Fibroblast of skin of back (primary cell): ENCODE results near the gene PRR9. TPM values are rescaled to one million over a fixed set of nuclear protein-coding genes. Genes with fewer than 3 reads are reported as not detected.
"Not testable (repeated sequence)": the region's sequence is repeated elsewhere in the genome, so short reads cannot be mapped to it uniquely, and the experiment has no call there.

Experiments
- DNase-seq: peaks from one replicate; pipeline ENCODE4 v3.0.0-alpha.2; 2013
- polyA plus RNA-seq, 2 experiments: library from polyadenylated mRNA; unstranded; fragments of 120-200 nt; gene quantifications; one replicate each; pipeline ENCODE4 v1.2.1, GENCODE V29; 2013; ENCODE audit not compliant: insufficient read length in 2 of 2

Gene PRR9
- not detected for polyA plus RNA-seq (2013, experiment 1 of 2; ENCODE audit: insufficient read length)
- polyA plus RNA-seq (2013, experiment 2 of 2; ENCODE audit: insufficient read length), result not detected

GRCh38 chr1:153217212-153217611, at the start of gene PRR9:
TSS of gene PRR9 (plus strand) at chr1:153217584. CDS start at chr1:153218145, 561 bp downstream.
- DNase-seq, result peak; percentile 1

- no peak for DNase-seq
Measured at GRCh38 chr1:153168686-153169085, 48.7 kb upstream of the PRR9 start.

GRCh38 chr1:153174624-153175023, 42.8 kb upstream of the PRR9 start:
- no peak for DNase-seq

DNA sequence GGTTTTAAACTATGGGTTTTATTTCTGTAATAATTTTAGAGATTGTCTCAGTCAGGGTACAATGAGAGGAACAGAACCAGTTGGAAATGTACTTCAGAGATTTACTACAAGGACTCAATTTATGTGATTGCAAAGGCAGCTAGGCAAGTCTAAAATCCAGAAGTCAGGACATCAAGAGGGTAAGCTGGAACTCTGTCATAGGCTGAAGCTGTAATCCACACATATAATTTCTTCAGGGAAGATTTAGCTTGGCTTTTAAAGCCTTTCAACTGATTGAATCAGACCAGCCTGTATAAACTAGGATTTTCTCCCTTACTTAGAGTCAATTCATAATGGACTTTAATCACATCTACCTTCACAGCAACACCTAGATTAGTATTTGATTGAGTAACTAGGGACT, 38.5 kb upstream of the PRR9 start:
- DNase-seq, result no peak

- DNase-seq, result no peak
Measured at GRCh38 chr1:153180556-153180955, 36.8 kb upstream of the PRR9 start.

DNA sequence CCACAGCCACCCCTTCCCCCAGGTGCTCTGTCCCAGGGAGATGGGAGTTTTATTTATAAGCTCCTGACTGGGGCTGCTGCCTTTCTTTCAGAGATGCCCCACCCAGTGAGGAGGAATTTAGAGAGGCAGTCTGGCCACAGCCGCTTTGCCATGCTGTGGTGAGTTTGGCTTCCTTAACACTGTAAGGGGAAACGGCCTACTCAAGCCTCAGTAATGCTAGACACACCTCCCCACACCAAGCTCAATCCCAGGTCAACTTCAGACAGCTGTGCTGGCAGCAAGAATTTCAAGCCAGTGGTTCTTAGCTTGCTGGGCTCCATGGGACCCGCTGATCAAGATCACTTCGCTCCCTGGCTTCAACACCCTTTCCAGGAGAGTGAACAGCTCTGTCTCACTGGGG, 29.1 kb upstream of the PRR9 start:
- DNase-seq, result not testable (repeated sequence)

DNA sequence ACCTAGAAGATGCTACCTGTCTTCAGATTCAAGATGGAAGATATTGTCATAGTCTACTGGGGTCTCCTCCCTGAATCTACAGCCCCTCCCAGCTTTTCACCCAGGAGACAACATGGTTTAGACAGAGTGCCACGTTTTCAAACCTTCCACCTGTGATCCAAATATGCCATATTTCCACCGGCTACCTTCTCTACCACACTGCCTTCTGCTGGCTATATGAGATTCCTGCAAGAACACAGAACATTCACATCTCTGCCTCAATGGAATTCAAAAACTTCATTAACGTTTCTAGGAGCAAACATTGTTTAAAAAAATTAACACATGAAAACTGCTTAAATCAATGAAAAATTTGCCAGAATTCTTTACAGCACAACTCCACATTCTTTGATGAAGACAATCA, 27.0 kb upstream of the PRR9 start:
- DNase-seq, result no peak

GRCh38 chr1:153192697-153193096, 24.7 kb upstream of the PRR9 start:
- no peak for DNase-seq

- DNase-seq, result no peak
Measured at GRCh38 chr1:153194331-153195050, 22.9 kb upstream of the PRR9 start.

DNA sequence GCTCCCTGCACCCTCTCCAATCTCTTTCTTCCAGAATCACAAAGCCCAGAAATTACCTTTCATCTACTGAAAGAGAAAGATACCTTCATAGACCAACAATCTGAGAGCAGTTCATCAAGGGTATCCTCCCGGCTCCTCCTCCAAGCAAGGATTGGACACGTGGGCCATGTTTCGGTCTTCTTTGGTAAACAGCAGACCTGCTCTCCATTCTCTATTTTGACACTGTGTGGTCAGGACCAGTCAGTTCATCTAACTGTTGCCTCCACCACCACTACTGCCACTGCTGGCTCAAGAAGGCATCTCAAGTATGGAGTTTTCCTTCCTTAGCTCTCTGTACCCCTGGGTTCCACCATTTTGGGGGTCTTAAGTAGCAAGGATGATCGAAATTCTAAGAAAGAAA, 22.2 kb upstream of the PRR9 start:
- no peak for DNase-seq

DNA sequence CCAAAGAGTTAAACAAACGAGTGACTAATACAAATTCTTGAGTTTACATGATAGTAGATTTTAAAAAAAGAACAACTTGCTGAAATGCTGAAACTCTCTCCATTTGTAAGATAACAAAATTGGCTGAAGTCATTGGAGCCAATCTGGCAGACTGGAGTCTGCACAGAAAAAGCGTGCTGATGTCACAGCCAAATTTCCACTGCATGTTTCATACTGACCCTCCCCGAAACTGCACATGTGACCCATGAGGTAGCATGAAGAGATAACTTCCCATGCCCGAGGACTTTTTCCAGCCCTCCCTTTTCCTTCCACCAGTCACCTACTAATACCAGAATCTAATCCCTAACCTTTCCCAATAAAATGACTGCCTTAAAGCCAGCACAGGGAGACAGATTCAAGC, 15.4 kb upstream of the PRR9 start:
- DNase-seq, result no peak

GRCh38 chr1:153203130-153203529, 14.3 kb upstream of the PRR9 start, which contains the start of gene LELP1:
TSS of gene LELP1 (plus strand) at chr1:153203430. CDS start at chr1:153204708, 1,278 bp downstream.
- DNase-seq, result no peak

DNA sequence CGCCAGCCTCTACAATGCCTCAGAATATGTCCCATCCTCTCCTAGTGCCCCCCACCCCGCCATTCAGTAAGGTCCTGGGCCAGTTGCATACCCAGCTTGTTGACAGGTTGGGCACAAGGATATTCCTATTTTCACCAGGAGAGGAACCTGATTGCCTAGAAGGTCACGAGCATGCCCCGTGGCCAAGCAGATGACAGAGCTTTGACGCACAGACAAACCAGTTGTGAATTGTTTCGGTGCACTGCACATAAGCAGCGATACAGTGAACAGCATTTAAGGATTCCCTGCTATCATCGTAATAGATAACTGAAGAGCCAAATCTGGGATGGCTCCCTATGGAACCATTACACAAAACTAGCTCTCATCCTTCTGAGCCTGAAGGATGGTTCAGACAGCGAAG, 10.8 kb upstream of the PRR9 start:
- DNase-seq, result no peak

DNA sequence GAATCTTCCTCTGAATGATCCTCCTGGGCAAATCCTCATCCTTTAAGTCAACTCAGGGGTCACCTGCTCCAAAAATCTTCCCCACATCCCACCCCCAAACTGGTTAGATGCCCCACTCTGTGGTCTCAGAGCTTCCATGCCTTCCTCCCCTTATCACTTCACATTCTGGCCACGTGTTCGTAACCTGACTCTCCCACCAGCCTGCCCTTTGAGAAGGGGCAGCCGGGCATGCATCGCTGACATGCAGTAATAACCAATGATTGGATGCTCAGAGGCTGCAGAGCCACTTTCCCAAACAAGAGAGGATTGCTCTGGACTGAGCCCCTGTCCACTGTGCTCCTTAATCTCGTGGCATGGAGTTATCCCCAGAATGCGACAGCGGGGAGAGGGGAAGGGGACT, 7.2 kb upstream of the PRR9 start:
- DNase-seq, result no peak

GRCh38 chr1:153212201-153212600, 5.2 kb upstream of the PRR9 start:
- DNase-seq, result no peak

DNA sequence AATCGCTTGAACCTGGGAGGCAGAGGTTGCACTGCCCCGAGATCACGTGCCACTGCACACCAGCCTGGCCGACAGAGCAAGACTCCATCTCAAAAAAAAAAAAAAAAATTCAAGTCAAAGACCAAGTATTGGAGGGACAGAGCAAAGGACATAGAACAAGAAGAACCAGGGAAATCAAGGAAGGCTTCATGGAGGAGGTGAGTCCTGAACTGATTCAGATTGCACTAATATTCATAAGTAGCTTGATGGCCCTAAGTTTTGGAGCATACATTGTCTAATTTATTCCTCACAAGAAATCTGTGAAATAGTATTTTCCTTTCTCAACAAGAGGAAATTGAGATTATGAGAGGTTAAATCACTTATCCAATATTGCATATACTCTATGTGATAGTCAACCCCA, 3.9 kb upstream of the PRR9 start:
- DNase-seq, result no peak

DNA sequence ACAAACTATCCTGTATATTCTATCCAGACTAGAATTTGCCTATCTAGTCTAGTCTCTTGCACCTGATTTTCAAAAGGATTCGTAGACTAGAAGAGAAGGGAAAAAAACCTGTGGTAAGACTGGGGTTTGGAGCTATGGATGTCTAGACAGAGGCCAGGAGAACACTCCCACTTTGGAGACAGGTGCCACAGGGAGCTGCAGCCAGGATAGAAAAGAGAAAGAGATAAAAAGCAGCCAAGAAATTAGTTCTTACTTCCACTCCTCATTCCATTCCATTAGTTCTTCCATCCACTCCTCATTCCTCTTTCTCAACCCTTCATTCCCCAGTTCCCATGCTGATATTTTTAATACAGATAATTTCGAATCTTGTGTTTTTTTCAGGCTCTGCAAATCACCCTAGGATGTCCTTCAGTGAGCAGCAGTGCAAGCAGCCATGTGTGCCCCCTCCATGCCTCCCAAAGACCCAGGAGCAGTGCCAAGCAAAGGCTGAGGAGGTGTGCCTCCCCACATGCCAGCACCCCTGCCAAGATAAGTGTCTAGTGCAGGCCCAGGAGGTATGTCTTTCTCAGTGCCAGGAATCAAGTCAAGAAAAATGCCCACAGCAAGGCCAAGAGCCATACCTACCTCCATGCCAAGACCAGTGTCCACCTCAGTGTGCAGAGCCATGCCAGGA, 496 bp downstream of the PRR9 start:
- no peak for DNase-seq

DNA sequence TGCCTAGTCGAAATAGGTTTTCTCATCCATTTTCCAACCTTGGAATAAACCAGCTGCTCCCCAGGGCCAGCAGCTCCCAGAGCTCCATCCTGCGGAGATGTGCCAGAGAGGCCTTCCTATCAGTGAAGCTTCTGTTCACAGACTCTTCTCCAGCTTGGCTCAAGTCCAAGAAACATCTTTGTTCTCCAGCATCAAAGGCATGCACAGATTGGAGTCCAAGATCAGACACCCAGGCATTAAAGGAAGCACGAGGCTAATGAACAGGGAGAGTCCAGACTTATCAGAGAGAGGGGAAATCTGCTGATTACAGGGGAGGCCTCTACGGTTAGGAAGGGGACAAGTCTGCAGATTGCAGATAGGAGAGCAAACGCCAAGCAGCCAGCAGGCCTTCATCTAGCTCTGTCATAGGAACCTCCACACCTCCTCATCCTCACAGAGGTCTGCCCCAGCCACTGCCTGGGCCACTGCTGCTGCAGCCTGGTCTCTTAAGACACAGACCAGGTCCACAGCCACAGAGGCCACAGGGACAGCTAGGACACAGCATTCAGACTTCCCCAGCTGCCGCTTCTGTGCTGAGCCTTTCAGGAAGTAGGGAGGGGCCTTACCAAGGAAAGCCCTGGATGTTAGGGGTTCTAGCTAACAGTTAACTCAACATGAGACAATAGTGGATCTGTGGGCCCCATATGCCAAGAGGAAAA, 3.4 kb downstream of the PRR9 start:
- DNase-seq, result peak; percentile 1

- peak; percentile 49 for DNase-seq
Measured at GRCh38 chr1:153223040-153223891, 5.9 kb downstream of the PRR9 start.

- no peak for DNase-seq
Measured at GRCh38 chr1:153227810-153228209, 10.4 kb downstream of the PRR9 start.

GRCh38 chr1:153228491-153228890, 11.1 kb downstream of the PRR9 start:
- DNase-seq, result no peak

- DNase-seq, result peak; percentile 12
Measured at GRCh38 chr1:153229076-153229829, 11.9 kb downstream of the PRR9 start.
